A673 (cell line): ENCODE measurements around the gene UEVLD.

ENCODE experiments used
- CTCF ChIP-seq: fragments of 300-800, 200-600 bp; sonication (generic); conservative IDR thresholded peaks from 2 replicates; pipeline ENCODE4 v1.5.1; 2017; ENCODE audit warnings: low read depth, mild to moderate bottlenecking, antibody characterized with exemption, low read length, moderate library complexity, mixed read lengths
- EZH2 ChIP-seq: fragments of 200-600 bp; sonication (generic); IDR thresholded peaks from 2 replicates; pipeline ENCODE4 v1.6.1; 2017; ENCODE audit warnings: borderline replicate concordance, low read depth, mild to moderate bottlenecking, mixed read lengths, antibody characterized with exemption, low read length; ENCODE audit not compliant: poor library complexity, severe bottlenecking

GRCh38 chr11:18623707-18624106 lies 35.2 kb upstream of the UEVLD start:
- TF ChIP-seq CTCF (no peak), EZH2 (no peak)
